Measurements from ENCODE around the gene EPM2A. TPM values are rescaled to one million over a fixed set of nuclear protein-coding genes. Genes with fewer than 3 reads are reported as not detected.

EPM2A gene
- total and polyA plus RNA-seq, 2 donors (not counting 3 experiments of a cell fraction or from before 2014, with no cell fraction given), result 3.1 to 4.8 TPM

DNA sequence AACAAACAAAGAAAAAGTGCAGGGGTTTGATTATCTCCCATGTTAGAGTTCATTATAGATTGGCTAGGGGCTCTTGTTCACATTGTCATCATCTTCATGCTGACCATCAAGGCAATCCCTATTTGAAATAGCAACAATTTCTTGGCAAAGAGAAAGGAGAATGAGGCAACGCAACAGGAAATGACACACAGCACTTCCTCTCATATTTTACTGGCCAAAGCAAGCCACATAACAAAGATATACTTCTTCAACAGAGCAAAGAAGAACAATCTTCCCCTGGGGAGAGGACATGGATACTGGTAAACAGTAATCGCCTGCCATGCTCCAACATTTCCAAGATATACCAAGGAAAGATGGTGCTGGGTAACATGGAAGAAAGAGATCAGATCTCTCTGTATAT is 29.8 kb downstream of the EPM2A start:
- H3K79me2 ChIP-seq (ENCODE audit: control insufficient read depth, insufficient read depth, low read length), result no peaks in the 10 kb centered on the region
- H3K27me3 ChIP-seq (ENCODE audit: control insufficient read depth in 2 of 2, insufficient read depth in 2 of 2, low read length in 2 of 2), result no peaks in the 10 kb centered on the region
- H3K4me2 ChIP-seq (ENCODE audit: insufficient read depth, low read length), result peak overlapping the region; percentile 65
- no TSS peak for BruUV-seq (replicated peaks)
- H4K20me1 ChIP-seq (replicated peaks; ENCODE audit: control insufficient read depth, extremely low read depth, insufficient read depth, low read length), result no peaks in the 10 kb centered on the region
- POLR2A ChIA-PET, result no interaction called here
- no peak overlapping the region for H3K4me3 ChIP-seq (replicated peaks in 1 of 3; ENCODE audit: insufficient read depth in 1 of 3, low read depth in 1 of 3, low read length in 3 of 3)
- TF ChIP-seq MYC (IDR thresholded peaks at IDR 0.05; ENCODE audit: low read depth, low read length), result no peak
- TF ChIP-seq GATA2 (IDR thresholded peaks at IDR 0.05; ENCODE audit: insufficient read depth, insufficient read length, low read depth, low read length), result peak; percentile 16
- TF ChIP-seq EZH2 (IDR thresholded peaks at IDR 0.05; ENCODE audit: borderline replicate concordance, low read depth, low read length, severe bottlenecking), result no peak
- TF ChIP-seq JUN (IDR thresholded peaks at IDR 0.05; ENCODE audit: borderline replicate concordance, insufficient read depth, insufficient read length, low read depth), result peak; percentile 84
- TF ChIP-seq, protein P1, sequence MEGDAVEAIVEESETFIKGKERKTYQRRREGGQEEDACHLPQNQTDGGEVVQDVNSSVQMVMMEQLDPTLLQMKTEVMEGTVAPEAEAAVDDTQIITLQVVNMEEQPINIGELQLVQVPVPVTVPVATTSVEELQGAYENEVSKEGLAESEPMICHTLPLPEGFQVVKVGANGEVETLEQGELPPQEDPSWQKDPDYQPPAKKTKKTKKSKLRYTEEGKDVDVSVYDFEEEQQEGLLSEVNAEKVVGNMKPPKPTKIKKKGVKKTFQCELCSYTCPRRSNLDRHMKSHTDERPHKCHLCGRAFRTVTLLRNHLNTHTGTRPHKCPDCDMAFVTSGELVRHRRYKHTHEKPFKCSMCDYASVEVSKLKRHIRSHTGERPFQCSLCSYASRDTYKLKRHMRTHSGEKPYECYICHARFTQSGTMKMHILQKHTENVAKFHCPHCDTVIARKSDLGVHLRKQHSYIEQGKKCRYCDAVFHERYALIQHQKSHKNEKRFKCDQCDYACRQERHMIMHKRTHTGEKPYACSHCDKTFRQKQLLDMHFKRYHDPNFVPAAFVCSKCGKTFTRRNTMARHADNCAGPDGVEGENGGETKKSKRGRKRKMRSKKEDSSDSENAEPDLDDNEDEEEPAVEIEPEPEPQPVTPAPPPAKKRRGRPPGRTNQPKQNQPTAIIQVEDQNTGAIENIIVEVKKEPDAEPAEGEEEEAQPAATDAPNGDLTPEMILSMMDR (IDR thresholded peaks at IDR 0.05; ENCODE audit: extremely low read depth in 1 of 2, insufficient read depth in 1 of 2, low read depth in 1 of 2, low read length in 2 of 2), result no peak
- TF ChIP-seq, protein P2, sequence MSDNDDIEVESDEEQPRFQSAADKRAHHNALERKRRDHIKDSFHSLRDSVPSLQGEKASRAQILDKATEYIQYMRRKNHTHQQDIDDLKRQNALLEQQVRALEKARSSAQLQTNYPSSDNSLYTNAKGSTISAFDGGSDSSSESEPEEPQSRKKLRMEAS (IDR thresholded peaks at IDR 0.05; ENCODE audit: insufficient read depth, insufficient read length), result no peak
- peak; percentile 56 for TF ChIP-seq FOS (IDR thresholded peaks at IDR 0.05; ENCODE audit: borderline replicate concordance, insufficient read depth, low read length)
- peak; percentile 39 for TF ChIP-seq POLR2A (IDR thresholded peaks at IDR 0.05; ENCODE audit: low read depth, low read length)
- peak; percentile 59 for TF ChIP-seq POLR2AphosphoS5 (IDR thresholded peaks at IDR 0.05; ENCODE audit: insufficient read depth, low read depth, low read length)
- no peaks in the 10 kb centered on the region for H3K36me3 ChIP-seq (ENCODE audit: control insufficient read depth in 2 of 2, extremely low read depth in 1 of 2, insufficient read depth in 2 of 2, low read length in 2 of 2)
- peak overlapping the region; percentile 43 for H3K9ac ChIP-seq (replicated peaks; ENCODE audit: extremely low read depth, insufficient read depth, low read length)
- FAIRE-seq (peak; percentile 84), DNase-seq (ENCODE audit: low read depth, low spot score) (peak; percentile 83)
- peak overlapping the region; percentile 81 for H3K27ac ChIP-seq (ENCODE audit: insufficient read depth, low read depth, low read length)
- no peaks in the 10 kb centered on the region for H3K9me3 ChIP-seq (replicated peaks; ENCODE audit: control insufficient read depth, insufficient read depth, low read length)
- no peaks in the 10 kb centered on the region for H3K9me1 ChIP-seq (replicated peaks; ENCODE audit: control insufficient read depth, extremely low read depth, insufficient read depth, low read length)
- peaks cover 17% of the 10 kb centered on the region for H3K4me1 ChIP-seq (ENCODE audit: control insufficient read depth, extremely low read depth, insufficient read depth, low read length)
- CTCF ChIA-PET, result interaction anchor here (1.3 kb wide), 1 partner anchor 29 kb away, joined by 4 read pairs; the partner anchor contains the start of gene EPM2A
- H2AFZ ChIP-seq (ENCODE audit: low read depth, low read length), result peak overlapping the region; percentile 85
- intact Hi-C loops (cut with micrococcal nuclease), result loop anchor here (1.0 to 10.0 kb wide), 3 partner anchors 29 to 661 kb away; no protein-coding TSS in a partner anchor
- dilution Hi-C loops (cut with MboI; ENCODE audit: extremely low pct_ligation_motif_present, low sequenced_read_pairs), result no loop called here
